Measurements from ENCODE around the gene OTP.
"Not testable (repeated sequence)": the region's sequence is repeated elsewhere in the genome, so short reads cannot be mapped to it uniquely, and the experiment has no call there.

Gene OTP

GRCh38 chr5:77608927-77609326, 29.6 kb downstream of the OTP start:
- not testable (repeated sequence) for DNase-seq (ENCODE audit: low read depth in 2 of 2)

- DNase-seq (ENCODE audit: low read depth in 2 of 2), result no peak
Measured at GRCh38 chr5:77607324-77607723, 31.2 kb downstream of the OTP start.

GRCh38 chr5:77606279-77606678, 32.2 kb downstream of the OTP start:
- DNase-seq (ENCODE audit: low read depth in 2 of 2), result no peak

- DNase-seq (ENCODE audit: low read depth in 2 of 2), result no peak
Measured at GRCh38 chr5:77599679-77600078, 38.8 kb downstream of the OTP start.

- DNase-seq (ENCODE audit: low read depth in 2 of 2), result no peak
Measured at GRCh38 chr5:77590347-77590746, 48.2 kb downstream of the OTP start.

GRCh38 chr5:77588175-77588574, 50.3 kb downstream of the OTP start:
- no peak for DNase-seq (ENCODE audit: low read depth in 2 of 2)

- DNase-seq (ENCODE audit: low read depth in 2 of 2), result no peak
Measured at GRCh38 chr5:77586101-77586500, 52.4 kb downstream of the OTP start.

GRCh38 chr5:77582143-77582542, 56.4 kb downstream of the OTP start:
- not testable (repeated sequence) for DNase-seq (ENCODE audit: low read depth in 2 of 2)
